Memory B cell (primary cell): ENCODE measurements around the gene FBXO38.

ENCODE experiments used
- ATAC-seq: fragments of 150-1000 bp; cut with Tn5 transposase; 2 replicates; pipeline ENCODE4 v1.10.0; 2021; ENCODE audit warnings: low read depth, mild to moderate bottlenecking, moderate library complexity
- DNase-seq, 2 donors: peaks; one replicate each; pipeline ENCODE4 v3.0.0; 2022; ENCODE audit warnings: low spot score in 2 of 2
- H3K27ac Mint-ChIP-seq: one replicate; pipeline ENCODE4 v1.8.0; 2022; ENCODE audit warnings: mild to moderate bottlenecking, moderate library complexity, mixed read lengths
- H3K27me3 Mint-ChIP-seq: one replicate; pipeline ENCODE4 v1.8.0; 2022; ENCODE audit warnings: mixed read lengths
- H3K36me3 Mint-ChIP-seq: one replicate; pipeline ENCODE4 v1.8.0; 2022; ENCODE audit warnings: mild to moderate bottlenecking, mixed read lengths
- H3K4me1 Mint-ChIP-seq: one replicate; pipeline ENCODE4 v1.8.0; 2022; ENCODE audit warnings: mixed read lengths
- H3K4me3 Mint-ChIP-seq: one replicate; pipeline ENCODE4 v1.8.0; 2022; ENCODE audit warnings: mild to moderate bottlenecking, moderate library complexity, mixed read lengths
- H3K9me3 Mint-ChIP-seq: one replicate; pipeline ENCODE4 v1.8.0; 2022; ENCODE audit warnings: mixed read lengths

The FBXO38 gene

DNA sequence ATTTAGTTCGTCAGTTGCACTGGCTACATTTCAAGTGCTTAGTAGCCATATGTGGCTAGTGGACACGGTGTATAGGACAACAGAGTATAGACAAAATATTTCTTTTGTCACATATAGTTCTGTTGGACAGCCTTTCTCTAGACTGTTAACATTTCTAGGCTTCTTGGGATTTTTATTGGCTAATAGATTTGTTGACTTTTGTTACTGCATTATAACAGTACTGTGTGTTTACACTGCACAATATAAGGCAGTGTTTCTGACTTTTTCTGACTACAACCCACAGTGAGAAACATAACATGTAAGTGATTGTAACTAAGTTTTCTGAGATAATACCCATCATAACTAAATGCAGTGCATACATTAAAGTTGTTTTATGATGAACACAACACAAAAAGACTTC lies 11.3 kb downstream of the FBXO38 start:
- DNase-seq (no peak), ATAC-seq (no peak)
- H3K27me3 Mint-ChIP-seq: no peaks in the 10 kb centered on the region
- peaks cover 16% of the 10 kb centered on the region for H3K36me3 Mint-ChIP-seq
- H3K4me1 Mint-ChIP-seq: peaks cover 16% of the 10 kb centered on the region
- H3K9me3 Mint-ChIP-seq: no peaks in the 10 kb centered on the region
- no peak overlapping the region for H3K4me3 Mint-ChIP-seq
- H3K27ac Mint-ChIP-seq: no peak overlapping the region

DNA sequence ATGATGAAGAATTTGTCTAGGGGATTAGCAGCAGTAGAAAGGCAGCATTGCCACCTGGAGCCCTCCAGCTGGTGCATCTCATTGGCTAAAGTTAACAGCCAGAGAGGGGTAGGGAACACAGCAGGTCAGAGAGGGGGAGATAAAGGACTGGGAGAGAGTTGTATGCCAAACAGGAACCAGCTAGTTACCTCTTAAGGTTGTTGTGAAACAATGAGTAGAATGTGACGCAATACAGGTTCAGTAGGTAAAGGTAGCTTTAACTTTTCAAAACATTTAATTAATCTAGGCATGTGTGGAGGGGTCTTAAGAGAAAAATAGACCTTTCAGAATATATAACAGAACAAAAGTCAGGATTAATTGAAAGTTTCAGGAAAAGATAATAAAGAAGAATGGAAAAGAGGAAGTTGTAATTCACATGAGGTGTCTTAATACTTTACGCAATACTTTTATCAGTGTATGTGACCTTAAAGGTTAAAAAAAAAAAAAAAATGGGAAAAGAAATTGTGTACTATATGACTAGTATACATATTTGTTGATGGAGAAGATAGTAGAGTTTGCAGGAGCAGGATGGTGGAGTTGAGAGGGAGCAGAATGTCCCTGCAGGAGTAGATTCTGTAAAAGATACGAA lies 14.3 kb downstream of the FBXO38 start:
- peaks cover 19% of the 10 kb centered on the region for H3K36me3 Mint-ChIP-seq
- H3K9me3 Mint-ChIP-seq: no peaks in the 10 kb centered on the region
- H3K27me3 Mint-ChIP-seq: no peaks in the 10 kb centered on the region
- no peak for ATAC-seq
- no peak overlapping the region for H3K4me3 Mint-ChIP-seq
- peaks cover 9% of the 10 kb centered on the region for H3K4me1 Mint-ChIP-seq
- no peak for DNase-seq
- H3K27ac Mint-ChIP-seq: no peak overlapping the region

DNA sequence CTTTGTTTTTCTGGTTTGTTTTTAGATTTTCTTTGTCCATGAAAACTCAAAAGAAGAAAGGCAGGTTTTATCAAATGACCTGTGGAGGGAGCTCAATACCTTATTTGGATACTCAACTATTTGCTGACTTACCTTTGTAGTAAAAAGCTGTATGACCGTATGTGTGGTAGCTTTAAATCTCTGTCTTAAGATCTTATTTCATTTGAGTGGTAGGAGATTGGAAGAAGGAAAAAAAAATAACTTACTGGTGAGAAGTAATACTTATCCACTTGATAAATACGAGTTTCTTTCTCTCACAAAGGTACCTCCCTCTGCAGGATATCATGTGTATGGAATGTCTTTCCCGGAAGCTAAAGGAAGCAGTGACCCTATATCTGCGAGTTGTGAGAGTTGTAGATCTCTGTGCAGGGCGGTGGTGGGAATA lies 15.0 kb downstream of the FBXO38 start:
- Mint-ChIP-seq H3K4me3 (no peak overlapping the region), H3K4me1 (peaks cover 14% of the 10 kb centered on the region), H3K36me3 (peaks cover 21% of the 10 kb centered on the region), H3K9me3 (no peaks in the 10 kb centered on the region), H3K27me3 (no peaks in the 10 kb centered on the region), H3K27ac (no peak overlapping the region)
- DNase-seq (no peak), ATAC-seq (no peak)

DNA sequence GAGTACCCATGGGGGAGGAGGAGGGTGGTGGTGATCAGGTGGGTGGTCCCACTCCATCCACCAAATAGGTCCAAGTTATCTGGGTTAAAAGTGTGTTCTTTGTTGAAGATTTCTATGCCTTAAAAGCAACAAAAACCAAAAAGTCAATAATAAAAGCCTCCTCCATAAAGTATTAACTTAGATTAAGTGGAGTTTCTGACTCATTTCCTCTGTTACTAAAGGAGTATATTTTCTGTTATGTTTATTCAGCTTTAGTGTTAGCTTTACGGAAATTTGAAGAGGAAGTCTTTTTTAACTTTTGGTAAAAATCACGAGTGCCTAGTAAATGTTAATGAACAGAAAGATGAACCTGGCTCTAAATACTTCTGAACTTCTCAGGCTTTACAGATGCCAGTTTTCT lies 17.8 kb downstream of the FBXO38 start:
- Mint-ChIP-seq H3K4me1 (peaks cover 17% of the 10 kb centered on the region), H3K27ac (peak overlapping the region; percentile 59), H3K4me3 (no peak overlapping the region), H3K27me3 (no peaks in the 10 kb centered on the region), H3K36me3 (peaks cover 34% of the 10 kb centered on the region), H3K9me3 (no peaks in the 10 kb centered on the region)
- DNase-seq (no peak), ATAC-seq (no peak)

DNA sequence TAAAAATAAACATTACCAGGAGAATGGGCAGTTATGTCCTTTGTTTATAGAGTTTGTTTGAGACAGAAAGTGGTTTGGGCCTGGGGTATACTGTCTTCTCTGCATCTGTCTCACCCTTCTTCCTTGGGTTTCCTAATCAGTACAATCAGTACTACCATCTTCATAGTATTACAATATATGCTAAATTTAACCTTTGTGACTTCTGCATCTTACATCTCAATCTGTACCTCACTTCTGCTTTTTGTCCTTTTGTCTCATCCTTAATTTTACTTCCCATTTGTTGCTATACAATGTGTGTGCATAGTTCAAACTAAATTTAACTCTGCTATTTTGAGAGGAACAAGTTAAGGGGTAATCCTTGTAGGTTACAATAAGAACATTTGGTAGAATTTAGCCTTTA lies 19.6 kb downstream of the FBXO38 start:
- no peak overlapping the region for H3K27ac Mint-ChIP-seq
- no peak for DNase-seq
- peaks cover 35% of the 10 kb centered on the region for H3K36me3 Mint-ChIP-seq
- H3K27me3 Mint-ChIP-seq: no peaks in the 10 kb centered on the region
- no peak overlapping the region for H3K4me3 Mint-ChIP-seq
- peaks cover 13% of the 10 kb centered on the region for H3K4me1 Mint-ChIP-seq
- ATAC-seq: peak; percentile 97
- H3K9me3 Mint-ChIP-seq: no peaks in the 10 kb centered on the region

DNA sequence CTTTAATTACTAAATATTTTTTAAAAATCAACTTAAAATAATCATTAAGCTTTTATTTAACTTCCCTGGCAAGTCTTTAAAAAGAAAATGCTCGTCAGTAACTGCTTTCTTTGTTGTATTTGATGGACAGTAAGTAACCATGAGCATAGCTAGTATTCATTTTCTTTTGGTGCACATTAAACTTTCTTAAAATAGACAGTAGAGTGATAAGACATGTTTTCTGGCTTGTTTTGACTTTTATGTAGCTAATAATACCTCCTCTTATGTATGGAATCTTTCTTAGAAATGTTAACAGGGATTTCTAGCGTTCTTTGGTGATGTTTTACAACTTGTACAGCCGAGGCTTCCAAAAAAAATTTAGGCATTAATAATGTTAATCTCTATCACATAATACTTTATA lies 22.6 kb downstream of the FBXO38 start:
- DNase-seq: no peak
- Mint-ChIP-seq H3K4me1 (peaks cover 11% of the 10 kb centered on the region), H3K4me3 (no peak overlapping the region), H3K9me3 (no peaks in the 10 kb centered on the region), H3K36me3 (peaks cover 35% of the 10 kb centered on the region), H3K27me3 (no peaks in the 10 kb centered on the region), H3K27ac (no peak overlapping the region)
- ATAC-seq: no peak

DNA sequence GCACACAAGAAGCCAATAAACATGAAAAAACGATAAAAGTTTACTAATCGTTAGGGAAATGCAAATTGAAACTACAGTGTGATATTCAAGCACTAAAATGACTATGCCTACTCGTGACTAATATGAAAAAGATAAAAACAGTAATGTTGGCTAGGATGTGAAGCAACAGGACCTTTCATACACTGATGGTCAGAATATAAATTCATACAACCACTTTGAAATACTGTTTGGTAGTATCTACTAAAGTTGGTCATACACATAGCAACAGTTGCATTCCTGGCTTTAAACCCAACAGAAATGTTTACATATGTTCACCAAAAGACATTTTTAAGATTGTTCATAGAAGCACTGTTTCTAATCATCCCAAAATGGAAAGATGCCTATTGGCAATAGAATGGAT lies 24.3 kb downstream of the FBXO38 start:
- Mint-ChIP-seq H3K4me1 (peaks cover 8% of the 10 kb centered on the region), H3K27ac (no peak overlapping the region), H3K36me3 (peaks cover 42% of the 10 kb centered on the region), H3K4me3 (no peak overlapping the region), H3K27me3 (no peaks in the 10 kb centered on the region), H3K9me3 (no peaks in the 10 kb centered on the region)
- no peak for DNase-seq
- no peak for ATAC-seq

DNA sequence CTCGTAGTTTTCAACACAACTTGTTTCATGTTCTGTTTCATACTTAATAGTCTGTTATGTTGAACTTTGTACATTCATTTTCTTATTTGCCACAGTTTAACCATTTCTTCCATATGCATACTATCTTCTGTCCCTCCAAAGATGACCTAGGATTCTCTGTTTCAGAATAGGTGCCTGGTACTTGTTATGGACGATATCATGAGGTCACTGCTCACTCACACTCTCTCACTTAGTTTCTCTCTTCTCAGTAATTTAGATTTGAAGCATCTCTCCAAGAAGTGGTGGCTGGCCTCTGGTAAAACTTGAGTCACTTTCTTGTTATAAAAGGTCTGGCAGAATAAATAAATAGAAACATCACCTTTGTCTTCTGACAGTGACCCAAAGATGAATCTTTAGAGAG lies 28.4 kb downstream of the FBXO38 start:
- DNase-seq (no peak), ATAC-seq (no peak)
- H3K4me1 Mint-ChIP-seq: no peaks in the 10 kb centered on the region
- no peak overlapping the region for H3K27ac Mint-ChIP-seq
- no peak overlapping the region for H3K4me3 Mint-ChIP-seq
- H3K36me3 Mint-ChIP-seq: peaks cover 43% of the 10 kb centered on the region
- H3K9me3 Mint-ChIP-seq: no peaks in the 10 kb centered on the region
- no peaks in the 10 kb centered on the region for H3K27me3 Mint-ChIP-seq

DNA sequence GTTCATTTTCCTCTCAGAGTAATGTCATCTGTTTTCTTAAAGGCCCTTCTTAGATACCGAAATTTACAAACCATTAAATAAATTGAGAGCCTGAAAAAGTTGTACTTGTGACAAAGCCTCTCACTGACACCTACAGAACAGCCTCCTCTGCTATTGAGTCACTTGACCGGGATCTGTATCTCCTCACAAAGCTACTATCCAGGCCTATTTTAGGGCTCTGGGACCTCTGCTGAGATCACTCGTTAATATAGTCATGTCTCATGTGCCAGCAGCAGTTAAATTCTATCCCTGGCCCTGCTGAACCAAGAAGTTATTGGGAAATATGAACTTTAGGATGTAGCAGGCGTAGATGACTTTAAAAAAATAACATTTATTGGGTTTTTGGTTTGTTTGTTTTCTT lies 31.1 kb downstream of the FBXO38 start:
- H3K27me3 Mint-ChIP-seq: no peaks in the 10 kb centered on the region

DNA sequence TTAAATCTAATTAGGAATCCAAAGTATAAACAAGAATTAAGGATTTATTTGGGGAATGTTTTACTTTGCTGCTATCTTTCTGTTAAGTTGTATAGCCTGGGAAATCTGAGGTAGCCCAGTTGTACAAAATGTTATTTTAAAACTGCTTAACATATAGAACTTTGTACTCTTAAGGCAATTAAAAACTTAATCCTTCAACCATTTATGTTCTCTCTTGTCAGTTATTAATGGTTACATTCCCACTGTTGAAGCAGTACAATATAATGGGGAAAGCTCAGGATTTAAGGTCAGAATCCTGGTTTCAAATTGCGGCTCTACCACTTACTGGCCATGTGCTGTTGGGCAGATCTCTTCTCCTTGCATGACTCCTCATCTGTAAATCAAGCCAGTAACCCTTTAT lies 32.7 kb downstream of the FBXO38 start:
- Mint-ChIP-seq H3K9me3 (no peaks in the 10 kb centered on the region), H3K36me3 (peaks cover 38% of the 10 kb centered on the region), H3K27me3 (no peaks in the 10 kb centered on the region), H3K27ac (no peak overlapping the region), H3K4me1 (no peaks in the 10 kb centered on the region), H3K4me3 (no peak overlapping the region)
- DNase-seq: no peak
- ATAC-seq: no peak

More for the DNA sequence above, 31.1 kb downstream of the FBXO38 start:
- DNase-seq (no peak), ATAC-seq (no peak)
- Mint-ChIP-seq H3K4me3 (no peak overlapping the region), H3K36me3 (peaks cover 47% of the 10 kb centered on the region), H3K9me3 (no peaks in the 10 kb centered on the region), H3K27ac (no peak overlapping the region), H3K4me1 (no peaks in the 10 kb centered on the region)

DNA sequence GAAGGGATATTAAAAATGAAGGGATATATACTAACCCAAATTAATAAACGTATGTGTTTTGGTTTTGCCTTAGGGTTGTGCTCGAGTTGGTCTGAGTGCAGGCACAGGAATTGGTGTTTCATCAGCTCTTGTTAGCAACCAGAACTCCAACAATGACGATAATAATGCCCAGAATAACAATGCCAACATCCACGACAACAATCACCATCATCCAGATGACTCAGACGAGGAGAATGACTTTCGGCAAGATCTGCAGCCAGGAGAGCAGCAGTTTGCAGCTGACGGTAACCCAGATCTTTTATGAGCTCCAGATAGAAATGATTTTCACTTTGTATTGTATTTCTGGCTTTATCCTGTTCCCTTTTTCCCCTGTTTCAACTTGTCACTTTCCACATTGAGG lies 33.2 kb downstream of the FBXO38 start:
- no peaks in the 10 kb centered on the region for H3K27me3 Mint-ChIP-seq
- H3K27ac Mint-ChIP-seq: no peak overlapping the region
- no peak for DNase-seq
- H3K4me3 Mint-ChIP-seq: no peak overlapping the region
- no peaks in the 10 kb centered on the region for H3K9me3 Mint-ChIP-seq
- H3K4me1 Mint-ChIP-seq: no peaks in the 10 kb centered on the region
- no peak for ATAC-seq
- H3K36me3 Mint-ChIP-seq: peaks cover 40% of the 10 kb centered on the region

DNA sequence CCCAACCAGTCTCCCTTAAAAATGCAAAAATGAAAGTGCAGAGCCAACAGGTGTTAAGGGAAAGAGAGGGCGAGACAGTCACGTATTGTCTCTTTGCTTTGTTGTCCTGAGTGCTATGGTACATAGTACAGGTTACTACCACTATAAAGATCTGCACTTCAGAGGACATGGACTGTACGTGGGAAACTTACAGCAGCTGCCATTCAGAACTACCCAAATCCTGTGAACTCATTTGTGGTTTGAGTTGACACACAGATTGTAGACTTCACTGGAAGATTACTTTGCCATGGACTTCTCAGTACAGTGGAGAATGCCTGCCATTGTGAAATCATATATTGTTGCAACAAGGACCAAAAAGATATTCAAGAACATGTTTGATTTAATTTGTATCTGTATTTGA lies 34.8 kb downstream of the FBXO38 start:
- Mint-ChIP-seq H3K36me3 (peaks cover 40% of the 10 kb centered on the region), H3K27me3 (no peaks in the 10 kb centered on the region), H3K4me3 (no peak overlapping the region), H3K27ac (peak overlapping the region; percentile 23), H3K9me3 (no peaks in the 10 kb centered on the region), H3K4me1 (no peaks in the 10 kb centered on the region)
- ATAC-seq (no peak), DNase-seq (no peak)

DNA sequence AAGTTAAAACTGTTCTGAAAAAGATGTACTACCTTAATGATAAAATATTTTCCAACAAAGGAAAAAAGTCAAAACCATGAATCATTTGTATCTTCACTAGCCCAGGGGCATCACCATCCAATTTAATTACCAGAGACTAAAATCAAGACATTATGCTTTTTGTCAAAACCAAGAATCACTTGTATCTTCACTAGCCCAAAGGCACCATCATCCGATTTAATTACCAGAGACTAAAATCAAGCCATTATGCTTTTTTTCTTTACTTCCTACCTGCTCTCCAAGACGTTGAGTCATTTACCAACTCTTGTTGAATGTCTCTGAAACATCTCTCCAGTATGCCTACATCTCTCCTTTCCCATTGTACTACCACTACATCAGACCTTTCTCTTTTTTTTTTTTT lies 37.9 kb downstream of the FBXO38 start:
- no peaks in the 10 kb centered on the region for H3K27me3 Mint-ChIP-seq
- ATAC-seq (no peak), DNase-seq (no peak)
- peaks cover 2% of the 10 kb centered on the region for H3K4me1 Mint-ChIP-seq
- no peak overlapping the region for H3K4me3 Mint-ChIP-seq
- H3K27ac Mint-ChIP-seq: no peak overlapping the region
- no peaks in the 10 kb centered on the region for H3K9me3 Mint-ChIP-seq
- peaks cover 47% of the 10 kb centered on the region for H3K36me3 Mint-ChIP-seq

DNA sequence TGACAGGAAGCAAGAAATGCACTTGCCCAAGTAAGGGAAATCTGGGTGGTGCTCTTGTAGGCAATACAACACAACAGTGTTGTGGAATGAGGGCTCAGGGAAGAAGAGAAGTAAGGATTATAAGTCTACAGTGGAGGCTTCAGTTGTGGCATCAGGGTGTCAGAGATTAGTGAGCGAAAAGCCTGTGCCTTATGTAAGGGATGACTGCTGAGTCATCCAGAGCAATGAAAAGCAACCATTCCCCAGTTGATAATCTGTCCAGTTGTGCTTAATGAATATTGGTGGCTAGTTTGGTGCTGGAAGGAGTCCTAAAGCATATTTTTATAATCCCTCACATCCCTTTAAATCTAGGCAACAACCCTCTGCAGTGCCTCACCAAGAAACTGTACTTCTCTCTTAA lies 42.0 kb downstream of the FBXO38 start:
- ATAC-seq: no peak
- Mint-ChIP-seq H3K27ac (peak overlapping the region; percentile 24), H3K36me3 (peaks cover 42% of the 10 kb centered on the region), H3K4me1 (peaks cover 3% of the 10 kb centered on the region), H3K27me3 (no peaks in the 10 kb centered on the region), H3K4me3 (no peak overlapping the region), H3K9me3 (no peaks in the 10 kb centered on the region)
- DNase-seq: no peak

DNA sequence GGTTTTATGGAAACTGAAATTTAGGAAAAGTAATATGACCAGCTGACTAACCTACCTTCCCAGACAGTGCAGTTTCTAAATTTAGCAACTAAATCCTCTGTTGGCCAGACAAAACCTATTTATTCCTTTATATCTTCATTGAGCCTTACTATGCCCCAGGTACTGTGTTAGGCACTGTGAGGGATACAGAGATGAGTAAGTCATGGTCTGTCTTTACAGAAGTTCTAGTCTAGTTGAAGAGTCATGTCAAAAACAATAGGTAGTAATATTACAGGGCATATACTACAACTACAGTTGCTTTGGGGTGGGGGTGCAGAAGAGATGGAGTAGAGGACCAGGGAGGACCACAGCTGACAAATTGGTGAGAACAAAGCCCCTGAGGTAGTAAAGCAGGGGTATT lies 42.8 kb downstream of the FBXO38 start:
- Mint-ChIP-seq H3K9me3 (no peaks in the 10 kb centered on the region), H3K27ac (no peak overlapping the region), H3K27me3 (no peaks in the 10 kb centered on the region), H3K36me3 (peaks cover 43% of the 10 kb centered on the region), H3K4me1 (peaks cover 4% of the 10 kb centered on the region), H3K4me3 (no peak overlapping the region)
- ATAC-seq (no peak), DNase-seq (no peak)
